ENCODE data around the gene MNAT1.
A peak's percentile ranks its signal among the peaks of the same experiment; 100 is the strongest.
"Not testable (repeated sequence)": the region's sequence is repeated elsewhere in the genome, so short reads cannot be mapped to it uniquely, and the experiment has no call there.

The MNAT1 gene

GRCh38 chr14:60736494-60736893 is 1.9 kb downstream of the MNAT1 start:
- no peak for DNase-seq (ENCODE audit: low read depth in 3 of 3, low spot score in 1 of 3)

- no peak for DNase-seq (ENCODE audit: low read depth in 3 of 3, low spot score in 1 of 3)
Measured at GRCh38 chr14:60738843-60739508, 4.4 kb downstream of the MNAT1 start.

- DNase-seq (ENCODE audit: low read depth in 3 of 3, low spot score in 1 of 3): no peak
Measured at GRCh38 chr14:60744566-60744965, 10.0 kb downstream of the MNAT1 start.

- peak in 1 of 3 donors; percentile 10 for DNase-seq (ENCODE audit: low read depth in 3 of 3, low spot score in 1 of 3)
Measured at GRCh38 chr14:60753264-60754119, 18.9 kb downstream of the MNAT1 start.

GRCh38 chr14:60756847-60757246 is 22.3 kb downstream of the MNAT1 start:
- DNase-seq (ENCODE audit: low read depth in 3 of 3, low spot score in 1 of 3): no peak

- no peak for DNase-seq (ENCODE audit: low read depth in 3 of 3, low spot score in 1 of 3)
Measured at GRCh38 chr14:60757567-60758002, 23.0 kb downstream of the MNAT1 start.

- DNase-seq (ENCODE audit: low read depth in 3 of 3, low spot score in 1 of 3): no peak
Measured at GRCh38 chr14:60758885-60759284, 24.3 kb downstream of the MNAT1 start.

- no peak for DNase-seq (ENCODE audit: low read depth in 3 of 3, low spot score in 1 of 3)
Measured at GRCh38 chr14:60760209-60760608, 25.6 kb downstream of the MNAT1 start.

- DNase-seq (ENCODE audit: low read depth in 3 of 3, low spot score in 1 of 3): no peak
Measured at GRCh38 chr14:60760644-60761364, 26.2 kb downstream of the MNAT1 start.

- no peak for DNase-seq (ENCODE audit: low read depth in 3 of 3, low spot score in 1 of 3)
Measured at GRCh38 chr14:60768602-60769001, 34.0 kb downstream of the MNAT1 start.

- no peak for DNase-seq (ENCODE audit: low read depth in 3 of 3, low spot score in 1 of 3)
Measured at GRCh38 chr14:60771117-60771516, 36.6 kb downstream of the MNAT1 start.

GRCh38 chr14:60773558-60773957 is 39.0 kb downstream of the MNAT1 start:
- DNase-seq (ENCODE audit: low read depth in 3 of 3, low spot score in 1 of 3): no peak

- no peak for DNase-seq (ENCODE audit: low read depth in 3 of 3, low spot score in 1 of 3)
Measured at GRCh38 chr14:60775296-60775695, 40.7 kb downstream of the MNAT1 start.

- DNase-seq (ENCODE audit: low read depth in 3 of 3, low spot score in 1 of 3): no peak
Measured at GRCh38 chr14:60777856-60778578, 43.5 kb downstream of the MNAT1 start.

- DNase-seq (ENCODE audit: low read depth in 3 of 3, low spot score in 1 of 3): not testable (repeated sequence)
Measured at GRCh38 chr14:60779745-60780514, 45.4 kb downstream of the MNAT1 start.

- not testable (repeated sequence) for DNase-seq (ENCODE audit: low read depth in 3 of 3, low spot score in 1 of 3)
Measured at GRCh38 chr14:60780558-60780957, 46.0 kb downstream of the MNAT1 start.

GRCh38 chr14:60786905-60787304 is 52.3 kb downstream of the MNAT1 start:
- DNase-seq (ENCODE audit: low read depth in 3 of 3, low spot score in 1 of 3): no peak

GRCh38 chr14:60789656-60790055 is 55.1 kb downstream of the MNAT1 start:
- no peak for DNase-seq (ENCODE audit: low read depth in 3 of 3, low spot score in 1 of 3)

- no peak for DNase-seq (ENCODE audit: low read depth in 3 of 3, low spot score in 1 of 3)
Measured at GRCh38 chr14:60790850-60791249, 56.3 kb downstream of the MNAT1 start.

- DNase-seq (ENCODE audit: low read depth in 3 of 3, low spot score in 1 of 3): no peak
Measured at GRCh38 chr14:60796434-60796833, 61.9 kb downstream of the MNAT1 start.
